GM12878 (cell line): ENCODE results near the gene RUFY4.

Experiments used
- BCL11A ChIP-seq: IDR thresholded peaks from 2 replicates; pipeline ENCODE4 v1.6.1; 2011; ENCODE audit warnings: low read depth, low read length
- MEF2A ChIP-seq: IDR thresholded peaks from 2 replicates; pipeline ENCODE4 v1.6.1; 2011; ENCODE audit warnings: low read depth, mild to moderate bottlenecking, low read length, moderate library complexity; ENCODE audit not compliant: insufficient read depth
- TF ChIP-seq, protein P1 (sequence below), 3 experiments: IDR thresholded peaks in 2 of 3; conservative IDR thresholded peaks in 1 of 3; 2 replicates each; pipeline ENCODE4 v1.5.1; 2011; ENCODE audit warnings: low read depth in 3 of 3, low read length in 3 of 3, mild to moderate bottlenecking in 3 of 3, control low read depth in 2 of 3, moderate library complexity in 2 of 3, inconsistent platforms in 1 of 3, mixed read lengths in 1 of 3; ENCODE audit not compliant: control insufficient read depth in 2 of 3, insufficient read depth in 1 of 3; ENCODE audit errors: extremely low read depth in 1 of 3
- TF ChIP-seq, protein P2 (sequence below): IDR thresholded peaks from 2 replicates; pipeline ENCODE4 v1.6.1; 2012; ENCODE audit warnings: low read length, inconsistent platforms

DNA sequence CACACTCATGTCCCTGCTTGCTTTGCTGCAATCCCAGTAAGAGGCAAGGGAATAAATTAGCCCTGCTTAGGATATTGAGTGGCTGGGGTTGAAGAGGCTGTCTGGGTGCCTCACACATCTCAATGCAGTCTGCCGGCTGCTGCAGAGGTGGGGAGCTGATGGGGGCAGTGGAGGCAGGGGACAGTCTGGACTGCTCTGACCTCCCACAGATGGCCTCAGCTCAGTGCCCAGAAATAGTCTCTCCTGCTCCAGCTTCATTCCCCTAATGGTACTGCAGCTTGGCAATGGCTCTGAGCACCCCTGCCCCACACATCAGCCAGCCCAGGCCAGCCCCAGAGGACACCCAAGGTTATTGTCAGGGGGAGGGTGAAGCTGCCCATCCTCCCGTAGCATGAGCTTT lies 44.7 kb upstream of the RUFY4 start:
- TF ChIP-seq, protein P1, sequence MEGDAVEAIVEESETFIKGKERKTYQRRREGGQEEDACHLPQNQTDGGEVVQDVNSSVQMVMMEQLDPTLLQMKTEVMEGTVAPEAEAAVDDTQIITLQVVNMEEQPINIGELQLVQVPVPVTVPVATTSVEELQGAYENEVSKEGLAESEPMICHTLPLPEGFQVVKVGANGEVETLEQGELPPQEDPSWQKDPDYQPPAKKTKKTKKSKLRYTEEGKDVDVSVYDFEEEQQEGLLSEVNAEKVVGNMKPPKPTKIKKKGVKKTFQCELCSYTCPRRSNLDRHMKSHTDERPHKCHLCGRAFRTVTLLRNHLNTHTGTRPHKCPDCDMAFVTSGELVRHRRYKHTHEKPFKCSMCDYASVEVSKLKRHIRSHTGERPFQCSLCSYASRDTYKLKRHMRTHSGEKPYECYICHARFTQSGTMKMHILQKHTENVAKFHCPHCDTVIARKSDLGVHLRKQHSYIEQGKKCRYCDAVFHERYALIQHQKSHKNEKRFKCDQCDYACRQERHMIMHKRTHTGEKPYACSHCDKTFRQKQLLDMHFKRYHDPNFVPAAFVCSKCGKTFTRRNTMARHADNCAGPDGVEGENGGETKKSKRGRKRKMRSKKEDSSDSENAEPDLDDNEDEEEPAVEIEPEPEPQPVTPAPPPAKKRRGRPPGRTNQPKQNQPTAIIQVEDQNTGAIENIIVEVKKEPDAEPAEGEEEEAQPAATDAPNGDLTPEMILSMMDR (IDR thresholded peaks at IDR 0.05 in 2 of 3, conservative IDR thresholded peaks at IDR 0.05 in 1 of 3; ENCODE audit: control insufficient read depth in 2 of 3, extremely low read depth in 1 of 3, insufficient read depth in 1 of 3, low read depth in 3 of 3, low read length in 3 of 3), result no peak
- TF ChIP-seq, protein P2, sequence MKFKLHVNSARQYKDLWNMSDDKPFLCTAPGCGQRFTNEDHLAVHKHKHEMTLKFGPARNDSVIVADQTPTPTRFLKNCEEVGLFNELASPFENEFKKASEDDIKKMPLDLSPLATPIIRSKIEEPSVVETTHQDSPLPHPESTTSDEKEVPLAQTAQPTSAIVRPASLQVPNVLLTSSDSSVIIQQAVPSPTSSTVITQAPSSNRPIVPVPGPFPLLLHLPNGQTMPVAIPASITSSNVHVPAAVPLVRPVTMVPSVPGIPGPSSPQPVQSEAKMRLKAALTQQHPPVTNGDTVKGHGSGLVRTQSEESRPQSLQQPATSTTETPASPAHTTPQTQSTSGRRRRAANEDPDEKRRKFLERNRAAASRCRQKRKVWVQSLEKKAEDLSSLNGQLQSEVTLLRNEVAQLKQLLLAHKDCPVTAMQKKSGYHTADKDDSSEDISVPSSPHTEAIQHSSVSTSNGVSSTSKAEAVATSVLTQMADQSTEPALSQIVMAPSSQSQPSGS, result no peak
- no peak for TF ChIP-seq MEF2A
- no peak for TF ChIP-seq BCL11A
